ENCODE results near the gene CATSPERB. TPM values are rescaled to one million over a fixed set of nuclear protein-coding genes. Genes with fewer than 3 reads are reported as not detected.
A peak's percentile ranks its signal among the peaks of the same experiment; 100 is the strongest.
"Not testable (repeated sequence)": the region's sequence is repeated elsewhere in the genome, so short reads cannot be mapped to it uniquely, and the experiment has no call there.

CATSPERB gene
- total and polyA plus RNA-seq, 8 donors: 0.31 to 56.5 (median 3.5) TPM

GRCh38 chr14:91693346-91693745 is 38.5 kb downstream of the CATSPERB start:
- DNase-seq: peak in 1 of 2 donors; percentile 15
- WGBS, 5 donors: 34 to 53% (median 41%) methylated on average over 1 of the region's 1 CpG
- intact Hi-C loops (cut with DNase I; ENCODE audit: low total_unique reads): no loop called here
- no peaks in the 10 kb centered on the region for H3K27me3 ChIP-seq
- TF ChIP-seq POLR2AphosphoS5 (IDR thresholded peaks at IDR 0.05) (no peak), EP300 (IDR thresholded peaks at IDR 0.05) (no peak), CTCF (IDR thresholded peaks at IDR 0.05) (no peak), POLR2A (IDR thresholded peaks at IDR 0.05) (no peak)
- no peaks in the 10 kb centered on the region for H3K36me3 ChIP-seq
- no peak overlapping the region for H3K4me3 ChIP-seq
- no peak overlapping the region for H3K27ac ChIP-seq
- no peaks in the 10 kb centered on the region for H3K4me1 ChIP-seq
- H3K9me3 ChIP-seq: peaks cover 3 to 17% (median 9%) of the 10 kb centered on the region in 4 donors

GRCh38 chr14:91692075-91692474 is 39.8 kb downstream of the CATSPERB start:
- no peaks in the 10 kb centered on the region for H3K36me3 ChIP-seq
- H3K27ac ChIP-seq: no peak overlapping the region
- H3K9me3 ChIP-seq: peaks cover 0 to 11% (median 7%) of the 10 kb centered on the region in 4 donors
- intact Hi-C loops (cut with DNase I; ENCODE audit: low total_unique reads): no loop called here
- no peak for TF ChIP-seq POLR2AphosphoS5 (IDR thresholded peaks at IDR 0.05)
- TF ChIP-seq POLR2A (IDR thresholded peaks at IDR 0.05): no peak
- no peak for TF ChIP-seq CTCF (IDR thresholded peaks at IDR 0.05)
- no peak for TF ChIP-seq EP300 (IDR thresholded peaks at IDR 0.05)
- H3K27me3 ChIP-seq: no peaks in the 10 kb centered on the region
- no peak overlapping the region for H3K4me3 ChIP-seq
- no peaks in the 10 kb centered on the region for H3K4me1 ChIP-seq
- no peak for DNase-seq
- WGBS, 5 donors: 89 to 94% (median 93%) methylated on average over 7 of the region's 7 CpGs

- 78 to 93% (median 89%) methylated on average over 1 of the region's 1 CpG for WGBS, 5 donors
- DNase-seq: no peak
- Histone ChIP-seq H3K4me1 (no peaks in the 10 kb centered on the region), H3K27me3 (no peaks in the 10 kb centered on the region), H3K4me3 (no peak overlapping the region), H3K27ac (no peak overlapping the region), H3K9me3 (peaks cover 0 to 11% (median 7%) of the 10 kb centered on the region in 4 donors), H3K36me3 (no peaks in the 10 kb centered on the region)
- TF ChIP-seq CTCF (IDR thresholded peaks at IDR 0.05) (no peak), POLR2A (IDR thresholded peaks at IDR 0.05) (no peak), EP300 (IDR thresholded peaks at IDR 0.05) (no peak), POLR2AphosphoS5 (IDR thresholded peaks at IDR 0.05) (no peak)
- intact Hi-C loops (cut with DNase I; ENCODE audit: low total_unique reads): no loop called here
Measured at GRCh38 chr14:91689608-91690007, 42.3 kb downstream of the CATSPERB start.

- intact Hi-C loops (cut with DNase I; ENCODE audit: low total_unique reads); H3K27ac ChIP-seq; H3K4me1 ChIP-seq; H3K4me3 ChIP-seq; H3K27me3 ChIP-seq; H3K36me3 ChIP-seq; DNase-seq: not testable (repeated sequence)
- 87 to 92% (median 90%) methylated on average over 4 of the region's 4 CpGs for WGBS, 5 donors
- peaks cover 0 to 11% (median 7%) of the 10 kb centered on the region in 4 donors for H3K9me3 ChIP-seq
Measured at GRCh38 chr14:91687436-91687835, 44.5 kb downstream of the CATSPERB start.

GRCh38 chr14:91685600-91685999 is 46.3 kb downstream of the CATSPERB start:
- H3K36me3 ChIP-seq: no peaks in the 10 kb centered on the region
- DNase-seq: no peak
- 46 to 76% (median 50%) methylated on average over 1 of the region's 1 CpG for WGBS, 5 donors
- H3K9me3 ChIP-seq: peaks cover 0 to 7% (median 4%) of the 10 kb centered on the region in 4 donors
- no peaks in the 10 kb centered on the region for H3K4me1 ChIP-seq
- H3K27me3 ChIP-seq: no peaks in the 10 kb centered on the region
- no peak overlapping the region for H3K27ac ChIP-seq
- H3K4me3 ChIP-seq: no peak overlapping the region
- TF ChIP-seq POLR2AphosphoS5 (IDR thresholded peaks at IDR 0.05) (no peak), CTCF (IDR thresholded peaks at IDR 0.05) (no peak), EP300 (IDR thresholded peaks at IDR 0.05) (no peak), POLR2A (IDR thresholded peaks at IDR 0.05) (no peak)
- intact Hi-C loops (cut with DNase I; ENCODE audit: low total_unique reads): no loop called here

All from stomach (tissue), 9 donors.